Uterus (tissue), 2 donors: ENCODE data around the gene C21orf58.

Source experiments
- POLR2A ChIP-seq, 2 donors: fragments of 450-650 bp; IDR thresholded peaks; one replicate each; pipeline ENCODE4 v1.6.1; 2016; ENCODE audit warnings: antibody characterized with exemption in 2 of 2, mild to moderate bottlenecking in 1 of 2, moderate library complexity in 1 of 2
- TF ChIP-seq, protein P1 (sequence below), 4 experiments: fragments of 200-600 bp in 2 of 4; fragments of 450-650 bp in 2 of 4; sonication (generic) in 2 of 4; IDR thresholded peaks; one replicate each; pipeline ENCODE4 v1.5.1; 2016 to 2019; ENCODE audit warnings: antibody characterized with exemption in 4 of 4, mild to moderate bottlenecking in 2 of 4, moderate library complexity in 1 of 4

DNA sequence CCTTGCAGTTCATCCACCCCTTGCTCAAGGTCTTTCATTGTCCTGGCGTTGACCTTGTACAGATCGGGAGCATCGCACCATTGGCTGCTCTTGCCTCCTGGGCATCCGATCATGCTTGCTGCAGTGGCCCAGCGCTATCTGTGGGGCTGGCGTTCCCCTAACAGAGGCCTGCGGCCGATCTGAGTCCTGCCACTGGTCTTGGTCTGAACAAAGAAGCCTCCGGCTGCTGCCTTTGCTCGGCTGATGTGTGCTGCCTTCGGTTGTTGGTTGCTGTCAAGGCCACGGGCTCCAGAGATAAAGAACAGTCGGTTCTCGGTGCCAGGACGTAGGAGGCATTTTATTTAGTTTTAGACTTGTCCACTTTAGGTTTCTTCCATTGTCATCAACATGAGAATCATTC lies 39.3 kb upstream of the C21orf58 start:
- TF ChIP-seq POLR2A (IDR thresholded peaks at IDR 0.05), result no peak
- TF ChIP-seq, protein P1, sequence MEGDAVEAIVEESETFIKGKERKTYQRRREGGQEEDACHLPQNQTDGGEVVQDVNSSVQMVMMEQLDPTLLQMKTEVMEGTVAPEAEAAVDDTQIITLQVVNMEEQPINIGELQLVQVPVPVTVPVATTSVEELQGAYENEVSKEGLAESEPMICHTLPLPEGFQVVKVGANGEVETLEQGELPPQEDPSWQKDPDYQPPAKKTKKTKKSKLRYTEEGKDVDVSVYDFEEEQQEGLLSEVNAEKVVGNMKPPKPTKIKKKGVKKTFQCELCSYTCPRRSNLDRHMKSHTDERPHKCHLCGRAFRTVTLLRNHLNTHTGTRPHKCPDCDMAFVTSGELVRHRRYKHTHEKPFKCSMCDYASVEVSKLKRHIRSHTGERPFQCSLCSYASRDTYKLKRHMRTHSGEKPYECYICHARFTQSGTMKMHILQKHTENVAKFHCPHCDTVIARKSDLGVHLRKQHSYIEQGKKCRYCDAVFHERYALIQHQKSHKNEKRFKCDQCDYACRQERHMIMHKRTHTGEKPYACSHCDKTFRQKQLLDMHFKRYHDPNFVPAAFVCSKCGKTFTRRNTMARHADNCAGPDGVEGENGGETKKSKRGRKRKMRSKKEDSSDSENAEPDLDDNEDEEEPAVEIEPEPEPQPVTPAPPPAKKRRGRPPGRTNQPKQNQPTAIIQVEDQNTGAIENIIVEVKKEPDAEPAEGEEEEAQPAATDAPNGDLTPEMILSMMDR (IDR thresholded peaks at IDR 0.05), result no peak
